Caco-2 (cell line): ENCODE measurements around the gene CAPZB. TPM values are rescaled to one million over a fixed set of nuclear protein-coding genes. Genes with fewer than 3 reads are reported as not detected.

Experiments
- BruUV-seq: library from RNA; stranded (reverse); fragments of 400-500 nt; replicated peaks from 2 replicates; lab custom pipeline; 2021; lab: Mats Ljungman, UMichigan
- CTCF ChIA-PET: fragments of 300-600 bp; sonication (Branson Sonifier 250); formaldehyde crosslinking; loops from one replicate; lab custom pipeline; 2022; ENCODE audit warnings: antibody characterized with exemption; lab: Charles Lee
- POLR2A ChIA-PET: fragments of 300-600 bp; sonication (Branson Sonifier 250); formaldehyde crosslinking; loops from one replicate; lab custom pipeline; 2022; ENCODE audit warnings: antibody characterized with exemption; lab: Charles Lee
- DNase-seq, 2 experiments: peaks; one replicate each; pipeline versions ENCODE4 v3.0.0 to v3.0.0-alpha.2; 2020 to 2022
- H3K27me3 ChIP-seq: replicated peaks from 2 replicates; pipeline ENCODE4 v1.6.0; 2011; ENCODE audit warnings: low read length; ENCODE audit not compliant: control insufficient read depth, insufficient read depth
- H3K36me3 ChIP-seq: 2 replicates; pipeline ENCODE4 v1.5.1; 2011; ENCODE audit warnings: low read length; ENCODE audit not compliant: control insufficient read depth, insufficient read depth
- H3K4me1 ChIP-seq: fragments of 250-450 bp; sonication (Bioruptor Pico); 2 replicates; pipeline ENCODE4 v1.5.1; 2020; ENCODE audit warnings: mild to moderate bottlenecking
- H3K4me3 ChIP-seq: 2 replicates; pipeline ENCODE4 v1.5.1; 2011; ENCODE audit warnings: low read depth, mild to moderate bottlenecking, control low read depth, low read length
- H3K9me3 ChIP-seq: fragments of 250-450 bp; sonication (Bioruptor Pico); 2 replicates; pipeline ENCODE4 v1.5.1; 2020; ENCODE audit warnings: mild to moderate bottlenecking, moderate library complexity
- H3K27ac Mint-ChIP-seq: one replicate; pipeline ENCODE4 v1.8.0; 2022; ENCODE audit warnings: mixed read lengths; ENCODE audit not compliant: unreplicated experiment
- H3K27me3 Mint-ChIP-seq: one replicate; pipeline ENCODE4 v1.8.0; 2022; ENCODE audit warnings: mixed read lengths; ENCODE audit not compliant: insufficient read depth, unreplicated experiment
- H3K36me3 Mint-ChIP-seq: one replicate; pipeline ENCODE4 v1.8.0; 2022; ENCODE audit warnings: mild to moderate bottlenecking, mixed read lengths; ENCODE audit not compliant: insufficient read depth, unreplicated experiment
- H3K4me1 Mint-ChIP-seq: one replicate; pipeline ENCODE4 v1.8.0; 2022; ENCODE audit warnings: low read depth, mixed read lengths; ENCODE audit not compliant: unreplicated experiment
- H3K4me3 Mint-ChIP-seq: one replicate; pipeline ENCODE4 v1.8.0; 2022; ENCODE audit warnings: mild to moderate bottlenecking, moderate library complexity, mixed read lengths; ENCODE audit not compliant: unreplicated experiment
- H3K9me3 Mint-ChIP-seq: one replicate; pipeline ENCODE4 v1.8.0; 2022; ENCODE audit warnings: mixed read lengths; ENCODE audit not compliant: unreplicated experiment
- CTCF ChIP-seq, 2 experiments: fragments of 200-600 bp in 1 of 2; IDR thresholded peaks; 1 replicate in 1 of 2; 2 replicates in 1 of 2; pipeline versions ENCODE4 v1.5.1 to v1.8.0; 2011 to 2022; ENCODE audit warnings: antibody characterized with exemption in 1 of 2, control low read depth in 1 of 2, inconsistent platforms in 1 of 2, low read depth in 1 of 2, low read length in 1 of 2, mild to moderate bottlenecking in 1 of 2, moderate library complexity in 1 of 2; ENCODE audit not compliant: insufficient read depth in 1 of 2, severe bottlenecking in 1 of 2, unreplicated experiment in 1 of 2
- intact Hi-C: fragments of 100-400 bp; cut with micrococcal nuclease; formaldehyde crosslinking; loops from one replicate; pipeline ENCODE4 v1.10.0; 2022; ENCODE audit not compliant: unreplicated experiment
- total RNA-seq: library from RNA; stranded (reverse); gene quantifications from 2 replicates; pipeline ENCODE4 v1.2.3, GENCODE V29; 2022

CAPZB gene
- total RNA-seq, 1 experiment from 2014 or later: 205 TPM

GRCh38 chr1:19343617-19344350, 141.6 kb downstream of the CAPZB start:
- DNase-seq: no peak
- H3K4me1 Mint-ChIP-seq: no peaks in the 10 kb centered on the region
- no peak for TF ChIP-seq CTCF (IDR thresholded peaks at IDR 0.05; ENCODE audit: insufficient read depth in 1 of 2, low read depth in 1 of 2, low read length in 1 of 2, severe bottlenecking in 1 of 2, unreplicated experiment in 1 of 2)
- no TSS peak for BruUV-seq
- H3K4me3 Mint-ChIP-seq: no peak overlapping the region
- Histone ChIP-seq H3K4me3 (no peak overlapping the region), H3K9me3 (no peaks in the 10 kb centered on the region), H3K27me3 (no peaks in the 10 kb centered on the region), H3K4me1 (no peaks in the 10 kb centered on the region), H3K36me3 (peaks cover 3% of the 10 kb centered on the region; the same call in 1 of the 2 replicates)
- CTCF ChIA-PET: interaction anchor here (1.3 kb wide), 1 partner anchor 307 kb away, joined by 4 read pairs; no protein-coding TSS in a partner anchor
- H3K36me3 Mint-ChIP-seq: peaks cover 52% of the 10 kb centered on the region
- intact Hi-C loops: loop anchor here (1.0 kb wide), 1 partner anchor 44 kb away; no protein-coding TSS in a partner anchor
- POLR2A ChIA-PET: no interaction called here
- no peaks in the 10 kb centered on the region for H3K27me3 Mint-ChIP-seq
- no peaks in the 10 kb centered on the region for H3K9me3 Mint-ChIP-seq
- no peak overlapping the region for H3K27ac Mint-ChIP-seq

GRCh38 chr1:19342894-19343616, 142.3 kb downstream of the CAPZB start:
- TF ChIP-seq CTCF (IDR thresholded peaks at IDR 0.05; ENCODE audit: insufficient read depth in 1 of 2, low read depth in 1 of 2, low read length in 1 of 2, severe bottlenecking in 1 of 2, unreplicated experiment in 1 of 2): no peak
- Mint-ChIP-seq H3K36me3 (peaks cover 59% of the 10 kb centered on the region), H3K27ac (no peak overlapping the region), H3K4me1 (peaks cover 5% of the 10 kb centered on the region), H3K4me3 (no peak overlapping the region), H3K9me3 (no peaks in the 10 kb centered on the region), H3K27me3 (no peaks in the 10 kb centered on the region)
- H3K9me3 ChIP-seq: no peaks in the 10 kb centered on the region
- H3K4me1 ChIP-seq: peaks cover 3% of the 10 kb centered on the region; the same call in 1 of the 2 replicates
- intact Hi-C loops: no loop called here
- BruUV-seq: no TSS peak
- H3K4me3 ChIP-seq: no peak overlapping the region
- peaks cover 3% of the 10 kb centered on the region; the same call in 1 of the 2 replicates for H3K36me3 ChIP-seq
- DNase-seq: no peak
- H3K27me3 ChIP-seq: no peaks in the 10 kb centered on the region
- POLR2A ChIA-PET: no interaction called here
- CTCF ChIA-PET: interaction anchor here (1.4 kb wide), 1 partner anchor 307 kb away, joined by 3 read pairs; no protein-coding TSS in a partner anchor

- no peaks in the 10 kb centered on the region for H3K9me3 ChIP-seq
- Mint-ChIP-seq H3K4me1 (peaks cover 6% of the 10 kb centered on the region), H3K27me3 (no peaks in the 10 kb centered on the region), H3K4me3 (no peak overlapping the region), H3K27ac (no peak overlapping the region), H3K36me3 (peaks cover 59% of the 10 kb centered on the region), H3K9me3 (no peaks in the 10 kb centered on the region)
- peaks cover 3% of the 10 kb centered on the region; the same call in 1 of the 2 replicates for H3K36me3 ChIP-seq
- H3K27me3 ChIP-seq: no peaks in the 10 kb centered on the region
- DNase-seq: no peak
- intact Hi-C loops: no loop called here
- no TSS peak for BruUV-seq
- ChIA-PET CTCF (interaction anchor here (0.9 to 1.4 kb wide), 2 partner anchors 22 to 308 kb away, joined by 3 to 4 read pairs; no protein-coding TSS in a partner anchor), POLR2A (no interaction called here)
- no peak overlapping the region for H3K4me3 ChIP-seq
- no peak for TF ChIP-seq CTCF (IDR thresholded peaks at IDR 0.05; ENCODE audit: insufficient read depth in 1 of 2, low read depth in 1 of 2, low read length in 1 of 2, severe bottlenecking in 1 of 2, unreplicated experiment in 1 of 2)
- H3K4me1 ChIP-seq: peaks cover 3% of the 10 kb centered on the region; the same call in 1 of the 2 replicates
These were observed 143.1 kb downstream of the CAPZB start for GRCh38 chr1:19342062-19342750.
